Measurements from ENCODE around the gene RFT1. TPM values are rescaled to one million over a fixed set of nuclear protein-coding genes. Genes with fewer than 3 reads are reported as not detected.

Gene RFT1
- total and polyA plus RNA-seq, 2 of the 13 experiments (the other 11 are each of a cell fraction or from before 2014, with no cell fraction given): 23.2 to 37.0 TPM

DNA sequence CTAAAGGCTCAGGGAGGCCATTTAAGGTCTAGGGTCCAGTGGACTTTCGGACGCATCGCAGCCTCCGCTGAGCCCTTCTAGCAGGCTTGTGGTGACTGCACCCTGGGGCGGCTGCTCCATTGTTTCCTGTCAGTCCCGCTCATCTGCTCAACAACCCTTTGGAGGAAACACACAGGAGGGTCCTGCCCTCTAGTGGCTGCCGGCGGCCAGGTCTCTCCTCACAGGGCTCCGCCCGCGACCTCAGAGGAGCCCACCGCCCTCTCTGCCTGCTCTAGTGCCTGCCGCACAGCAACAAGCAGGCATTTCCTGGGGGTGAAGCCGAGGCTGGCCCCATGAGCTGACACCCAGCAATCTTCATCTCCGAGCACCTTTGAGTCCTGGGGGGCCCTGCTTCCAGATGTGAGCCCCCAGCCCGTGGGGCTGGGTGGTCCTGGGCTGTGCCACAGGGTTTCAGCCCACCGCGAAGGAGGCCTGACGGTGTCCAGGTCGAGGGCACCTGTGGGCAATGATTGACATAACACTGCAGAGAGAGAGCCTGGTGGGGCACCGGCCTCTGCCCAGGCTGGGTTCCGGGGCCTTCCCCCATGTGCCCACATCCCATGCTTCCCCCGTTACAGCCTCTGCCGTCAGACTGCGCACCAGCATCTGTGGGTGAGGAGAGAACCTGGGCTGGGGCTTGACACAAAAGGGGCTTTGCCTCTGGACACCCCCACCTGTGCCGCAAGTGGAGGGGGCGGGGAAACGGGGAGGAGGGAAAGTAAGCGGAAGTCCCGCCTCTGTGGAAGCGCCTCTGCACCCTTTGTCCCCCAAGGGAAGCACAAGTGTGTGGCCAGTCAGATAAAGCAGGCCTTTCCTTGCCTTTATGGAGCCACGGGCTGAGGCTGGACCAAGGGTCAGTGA, 57.3 kb downstream of the RFT1 start (continued):
- TF ChIP-seq SNAI1 (CRISPR knock-in tag; IDR thresholded peaks at IDR 0.05; ENCODE audit: borderline replicate concordance) (peak; percentile 84; the same call in 1 of the 2 replicates), NFYB (CRISPR knock-in tag; IDR thresholded peaks at IDR 0.05) (no peak), ESRRA (CRISPR knock-in tag; IDR thresholded peaks at IDR 0.05; ENCODE audit: low read depth) (no peak; the same call in 1 of the 2 replicates), ZNF569 (CRISPR knock-in tag; IDR thresholded peaks at IDR 0.05; ENCODE audit: borderline replicate concordance) (no peak), GATAD1 (CRISPR knock-in tag; IDR thresholded peaks at IDR 0.05) (peak; percentile 43), CREM (IDR thresholded peaks at IDR 0.05) (no peak), CREM (CRISPR knock-in tag; IDR thresholded peaks at IDR 0.05) (no peak), EED (CRISPR knock-in tag; IDR thresholded peaks at IDR 0.05) (no peak), TSC22D2 (CRISPR knock-in tag; IDR thresholded peaks at IDR 0.05; ENCODE audit: borderline replicate concordance) (no peak), WIZ (CRISPR knock-in tag; IDR thresholded peaks at IDR 0.05) (no peak; the same call in 1 of the 2 replicates), NKX3-1 (CRISPR knock-in tag; IDR thresholded peaks at IDR 0.05) (no peak), ZNF850 (CRISPR knock-in tag; conservative IDR thresholded peaks at IDR 0.05) (0 out of 2 replicates have a peak, but pooled peaks have one; percentile 41), ZFYVE20 (CRISPR knock-in tag; IDR thresholded peaks at IDR 0.05; ENCODE audit: borderline replicate concordance, low read depth) (no peak), ATF7 (IDR thresholded peaks at IDR 0.05) (no peak), ATF7 (CRISPR knock-in tag; IDR thresholded peaks at IDR 0.05) (no peak), FOSL2 (CRISPR knock-in tag; IDR thresholded peaks at IDR 0.05) (peak; percentile 59), ZNF496 (CRISPR knock-in tag; IDR thresholded peaks at IDR 0.05; ENCODE audit: insufficient replicate concordance) (no peak), IKZF1 (IDR thresholded peaks at IDR 0.05) (no peak), DPF2 (CRISPR knock-in tag; IDR thresholded peaks at IDR 0.05; ENCODE audit: borderline replicate concordance, low read depth) (0 out of 2 replicates have a peak, but pooled peaks have one; percentile 9), ZNF773 (CRISPR knock-in tag; IDR thresholded peaks at IDR 0.05; ENCODE audit: borderline replicate concordance) (no peak), NFRKB (IDR thresholded peaks at IDR 0.05) (no peak), ARNT (IDR thresholded peaks at IDR 0.05) (no peak), PITX1 (CRISPR knock-in tag; IDR thresholded peaks at IDR 0.05) (peak; percentile 39; the same call in 1 of the 2 replicates)
- TF ChIP-seq, protein P1, sequence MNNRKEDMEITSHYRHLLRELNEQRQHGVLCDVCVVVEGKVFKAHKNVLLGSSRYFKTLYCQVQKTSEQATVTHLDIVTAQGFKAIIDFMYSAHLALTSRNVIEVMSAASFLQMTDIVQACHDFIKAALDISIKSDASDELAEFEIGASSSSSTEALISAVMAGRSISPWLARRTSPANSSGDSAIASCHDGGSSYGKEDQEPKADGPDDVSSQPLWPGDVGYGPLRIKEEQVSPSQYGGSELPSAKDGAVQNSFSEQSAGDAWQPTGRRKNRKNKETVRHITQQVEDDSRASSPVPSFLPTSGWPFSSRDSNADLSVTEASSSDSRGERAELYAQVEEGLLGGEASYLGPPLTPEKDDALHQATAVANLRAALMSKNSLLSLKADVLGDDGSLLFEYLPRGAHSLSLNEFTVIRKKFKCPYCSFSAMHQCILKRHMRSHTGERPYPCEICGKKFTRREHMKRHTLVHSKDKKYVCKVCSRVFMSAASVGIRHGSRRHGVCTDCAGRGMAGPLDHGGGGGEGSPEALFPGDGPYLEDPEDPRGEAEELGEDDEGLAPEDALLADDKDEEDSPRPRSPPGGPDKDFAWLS (CRISPR knock-in tag; IDR thresholded peaks at IDR 0.05; ENCODE audit: borderline replicate concordance): no peak
- TF ChIP-seq, protein P2, sequence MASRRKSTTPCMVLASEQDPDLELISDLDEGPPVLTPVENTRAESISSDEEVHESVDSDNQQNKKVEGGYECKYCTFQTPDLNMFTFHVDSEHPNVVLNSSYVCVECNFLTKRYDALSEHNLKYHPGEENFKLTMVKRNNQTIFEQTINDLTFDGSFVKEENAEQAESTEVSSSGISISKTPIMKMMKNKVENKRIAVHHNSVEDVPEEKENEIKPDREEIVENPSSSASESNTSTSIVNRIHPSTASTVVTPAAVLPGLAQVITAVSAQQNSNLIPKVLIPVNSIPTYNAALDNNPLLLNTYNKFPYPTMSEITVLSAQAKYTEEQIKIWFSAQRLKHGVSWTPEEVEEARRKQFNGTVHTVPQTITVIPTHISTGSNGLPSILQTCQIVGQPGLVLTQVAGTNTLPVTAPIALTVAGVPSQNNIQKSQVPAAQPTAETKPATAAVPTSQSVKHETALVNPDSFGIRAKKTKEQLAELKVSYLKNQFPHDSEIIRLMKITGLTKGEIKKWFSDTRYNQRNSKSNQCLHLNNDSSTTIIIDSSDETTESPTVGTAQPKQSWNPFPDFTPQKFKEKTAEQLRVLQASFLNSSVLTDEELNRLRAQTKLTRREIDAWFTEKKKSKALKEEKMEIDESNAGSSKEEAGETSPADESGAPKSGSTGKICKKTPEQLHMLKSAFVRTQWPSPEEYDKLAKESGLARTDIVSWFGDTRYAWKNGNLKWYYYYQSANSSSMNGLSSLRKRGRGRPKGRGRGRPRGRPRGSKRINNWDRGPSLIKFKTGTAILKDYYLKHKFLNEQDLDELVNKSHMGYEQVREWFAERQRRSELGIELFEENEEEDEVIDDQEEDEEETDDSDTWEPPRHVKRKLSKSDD (CRISPR knock-in tag; IDR thresholded peaks at IDR 0.05; ENCODE audit: low read depth): no peak; the same call in 1 of the 2 replicates
- TF ChIP-seq, protein P3, sequence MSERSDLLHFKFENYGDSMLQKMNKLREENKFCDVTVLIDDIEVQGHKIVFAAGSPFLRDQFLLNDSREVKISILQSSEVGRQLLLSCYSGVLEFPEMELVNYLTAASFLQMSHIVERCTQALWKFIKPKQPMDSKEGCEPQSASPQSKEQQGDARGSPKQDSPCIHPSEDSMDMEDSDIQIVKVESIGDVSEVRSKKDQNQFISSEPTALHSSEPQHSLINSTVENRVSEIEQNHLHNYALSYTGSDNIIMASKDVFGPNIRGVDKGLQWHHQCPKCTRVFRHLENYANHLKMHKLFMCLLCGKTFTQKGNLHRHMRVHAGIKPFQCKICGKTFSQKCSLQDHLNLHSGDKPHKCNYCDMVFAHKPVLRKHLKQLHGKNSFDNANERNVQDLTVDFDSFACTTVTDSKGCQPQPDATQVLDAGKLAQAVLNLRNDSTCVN (CRISPR knock-in tag; IDR thresholded peaks at IDR 0.05; ENCODE audit: borderline replicate concordance): no peak; the same call in 1 of the 2 replicates
